AG10803 (cell line): ENCODE measurements around the gene DHRS1.

Source experiments
- DNase-seq: peaks from one replicate; pipeline ENCODE4 v3.0.0; 2010; ENCODE audit warnings: low read depth
- H3K4me3 ChIP-seq: 2 replicates; pipeline ENCODE4 v1.5.1; 2011; ENCODE audit warnings: mild to moderate bottlenecking, low read length, control low read depth
- CTCF ChIP-seq: conservative IDR thresholded peaks from 2 replicates; pipeline ENCODE4 v1.5.1; 2011; ENCODE audit warnings: mild to moderate bottlenecking, low read length, control low read depth, inconsistent platforms

The DHRS1 gene

GRCh38 chr14:24327303-24327702 is 27.7 kb upstream of the DHRS1 start:
- no peak for TF ChIP-seq CTCF
- H3K4me3 ChIP-seq = no peak overlapping the region

GRCh38 chr14:24325963-24326362 is 26.4 kb upstream of the DHRS1 start:
- DNase-seq = no peak
- H3K4me3 ChIP-seq = no peak overlapping the region
- TF ChIP-seq CTCF = no peak

More at GRCh38 chr14:24327303-24327702, 27.7 kb upstream of the DHRS1 start:
- no peak for DNase-seq

- TF ChIP-seq CTCF = no peak
- no peak for DNase-seq
- no peak overlapping the region for H3K4me3 ChIP-seq
These were observed 25.5 kb upstream of the DHRS1 start for GRCh38 chr14:24325041-24325530.

GRCh38 chr14:24324024-24324423 is 24.4 kb upstream of the DHRS1 start:
- no peak for DNase-seq
- no peak overlapping the region for H3K4me3 ChIP-seq
- no peak for TF ChIP-seq CTCF

- DNase-seq = no peak
- H3K4me3 ChIP-seq = no peak overlapping the region
- no peak for TF ChIP-seq CTCF
These were observed 23.8 kb upstream of the DHRS1 start for GRCh38 chr14:24323341-24323740.

- no peak for TF ChIP-seq CTCF
- no peak for DNase-seq
- H3K4me3 ChIP-seq = no peak overlapping the region
These were observed 23.1 kb upstream of the DHRS1 start for GRCh38 chr14:24322672-24323071.

- H3K4me3 ChIP-seq = no peak overlapping the region
- TF ChIP-seq CTCF = no peak
- no peak for DNase-seq
These were observed 21.8 kb upstream of the DHRS1 start for GRCh38 chr14:24321212-24321975.
